GM12878 (cell line): Measurements from ENCODE around the gene ABCG4. TPM values are rescaled to one million over a fixed set of nuclear protein-coding genes. Genes with fewer than 3 reads are reported as not detected.

Source experiments
- ATAC-seq: fragments of 200-7000 bp; cut with Tn5 transposase; 3 replicates; pipeline ENCODE4 v1.9.1; 2020; ENCODE audit warnings: mild to moderate bottlenecking, moderate library complexity
- BruUV-seq: library from RNA; stranded (reverse); fragments of 400-500 nt; replicated peaks from 2 replicates; lab custom pipeline; 2021; lab: Mats Ljungman, UMichigan
- CTCF ChIA-PET: fragments of 300-600 bp; sonication (Branson Sonifier 250); formaldehyde crosslinking; extraction: SDS; loops from one replicate; lab custom pipeline; 2021; ENCODE audit warnings: inconsistent platforms; lab: Yijun Ruan, JAX
- POLR2A ChIA-PET: fragments of 350-600 bp; formaldehyde crosslinking; extraction: SDS; loops from one replicate; lab custom pipeline; 2021; ENCODE audit warnings: inconsistent platforms; lab: Charles Lee
- RAD21 ChIA-PET: fragments of 300-600 bp; sonication (Branson Sonifier 250); formaldehyde crosslinking; loops from one replicate; lab custom pipeline; 2023; ENCODE audit warnings: antibody characterized with exemption; ENCODE audit not compliant: unreplicated experiment; lab: Charles Lee
- SMC1A ChIA-PET: fragments of 300-600 bp; sonication (Branson Sonifier 250); formaldehyde crosslinking; loops from one replicate; lab custom pipeline; 2023; ENCODE audit not compliant: unreplicated experiment, uncharacterized antibody; lab: Charles Lee
- DNase-seq: peaks from one replicate; pipeline ENCODE4 v3.0.0-alpha.2; 2011; ENCODE audit warnings: low read depth, low spot score
- FAIRE-seq: peaks from 3 replicates; lab custom pipeline; 2011; peaks lifted over from hg19 to GRCh38; lab: Jason Lieb, UNC
- H2AFZ ChIP-seq: 2 replicates; pipeline ENCODE4 v1.6.0; 2011; ENCODE audit warnings: low read depth, low read length, control low read depth; ENCODE audit not compliant: control insufficient read depth
- H3K27ac ChIP-seq: 2 replicates; pipeline ENCODE4 v1.5.1; 2011; ENCODE audit warnings: control low read depth; ENCODE audit not compliant: control insufficient read depth, insufficient read depth
- H3K27me3 ChIP-seq, 2 experiments: replicated peaks in 1 of 2; 2 replicates each; pipeline versions ENCODE4 v1.6.0 to v1.6.1; 2011; ENCODE audit warnings: low read length in 1 of 2; ENCODE audit not compliant: control insufficient read depth in 2 of 2, insufficient read depth in 2 of 2
- H3K36me3 ChIP-seq, 2 experiments: 2 replicates each; pipeline ENCODE4 v1.5.1; 2011; ENCODE audit warnings: low read length in 1 of 2; ENCODE audit not compliant: control insufficient read depth in 2 of 2, insufficient read depth in 2 of 2
- H3K4me1 ChIP-seq: 2 replicates; pipeline ENCODE4 v1.6.1; 2011; ENCODE audit warnings: mild to moderate bottlenecking, low read length, moderate library complexity, mixed read lengths; ENCODE audit not compliant: control insufficient read depth, insufficient read depth
- H3K4me2 ChIP-seq: 2 replicates; pipeline ENCODE4 v1.6.0; 2011; ENCODE audit warnings: control low read depth; ENCODE audit not compliant: control insufficient read depth, insufficient read depth
- H3K4me3 ChIP-seq: fragments of 200-600 bp; sonication (generic); 2 replicates; pipeline ENCODE4 v1.5.1; 2016
- H3K79me2 ChIP-seq: 2 replicates; pipeline ENCODE4 v1.6.0; 2011; ENCODE audit warnings: low read length; ENCODE audit not compliant: control insufficient read depth, insufficient read depth
- H3K9ac ChIP-seq: 2 replicates; pipeline ENCODE4 v1.8.0; 2011; ENCODE audit warnings: low read length, control low read depth, mixed read lengths; ENCODE audit not compliant: control insufficient read depth, insufficient read depth
- H3K9me3 ChIP-seq: replicated peaks from 3 replicates; pipeline ENCODE4 v1.5.1; 2011; ENCODE audit warnings: mild to moderate bottlenecking, low read length; ENCODE audit not compliant: control insufficient read depth, insufficient read depth
- H4K20me1 ChIP-seq: 2 replicates; pipeline ENCODE4 v1.6.0; 2011; ENCODE audit not compliant: control insufficient read depth, insufficient read depth
- BRCA1 ChIP-seq: IDR thresholded peaks from 2 replicates; pipeline ENCODE4 v1.6.1; 2011; ENCODE audit warnings: low read depth, low read length, improper control_type of control experiment
- HDAC2 ChIP-seq: fragments of 200-600 bp; sonication (generic); IDR thresholded peaks from 2 replicates; pipeline ENCODE4 v1.6.1; 2017
- HDGF ChIP-seq: fragments of 450-650 bp; IDR thresholded peaks from 2 replicates; pipeline ENCODE4 v1.6.1; 2016; ENCODE audit warnings: antibody characterized with exemption
- KDM1A ChIP-seq: fragments of 200-600 bp; sonication (generic); IDR thresholded peaks from 2 replicates; pipeline ENCODE4 v1.6.1; 2016; ENCODE audit warnings: borderline replicate concordance
- LARP7 ChIP-seq: fragments of 450-650 bp; IDR thresholded peaks from 2 replicates; pipeline ENCODE4 v1.6.1; 2017; ENCODE audit warnings: mild to moderate bottlenecking
- POLR2AphosphoS2 ChIP-seq: IDR thresholded peaks from 2 replicates; pipeline ENCODE4 v1.6.1; 2011; ENCODE audit warnings: low read depth, mild to moderate bottlenecking, low read length, improper control_type of control experiment, moderate library complexity
- ZBTB11 ChIP-seq: fragments of 450-650 bp; formaldehyde crosslinking; IDR thresholded peaks from 2 replicates; pipeline ENCODE4 v1.5.0; 2022; ENCODE audit warnings: mild to moderate bottlenecking, missing genetic modification characterization
- whole genome bisulfite sequencing: methylation state at CpG from one replicate; pipeline ENCODE4 v1.1.6; 2016; ENCODE audit warnings: low lambda C conversion rate; ENCODE audit not compliant: insufficient replicate concordance, insufficient coverage; ENCODE audit errors: missing lambda C conversion rate; 5-methylcytosine and 5-hydroxymethylcytosine counted together
- in situ Hi-C: fragments of 300-500 bp; cut with MboI; formaldehyde crosslinking; loops from 9 replicates; pipeline ENCODE4 v1.14.3; 2018; ENCODE audit warnings: mixed read lengths
- intact Hi-C: fragments of 100-400 bp; cut with micrococcal nuclease; formaldehyde crosslinking; loops from one replicate; pipeline ENCODE4 v1.14.2; 2022; ENCODE audit not compliant: unreplicated experiment
- polyA plus RNA-seq, 11 experiments: library from polyadenylated mRNA; depleted of rRNA in 4 of 11; unstranded in 6 of 11; stranded (reverse) in 5 of 11; fragments of >200 nt; fragmentation: Nextera tagmentation in 4 of 11; fragmentation: Illumina TruSeq in 1 of 11; extraction: Ambion mirVana in 4 of 11; extraction: Trizol in 1 of 11; gene quantifications; 1 replicate in 1 of 11; 2 replicates in 10 of 11; pipeline versions ENCODE4 v1.2.1 to v1.2.3, GENCODE V29; 2011 to 2016; ENCODE audit warnings: inconsistent platforms in 2 of 11, missing spikeins in 2 of 11, low read depth in 1 of 11
- total RNA-seq, 4 experiments: library from RNA; depleted of rRNA in 3 of 4; stranded (reverse); fragments of >200 nt in 3 of 4; fragmentation: Illumina TruSeq in 1 of 4; extraction: Trizol in 1 of 4; gene quantifications; 2 replicates each; pipeline versions ENCODE4 v1.2.1 to v1.2.3, GENCODE V29; 2013 to 2021

Gene ABCG4
- total and polyA plus RNA-seq, 10 of the 15 experiments (the other 5 are each of a cell fraction or from before 2014, with no cell fraction given) = not detected

GRCh38 chr11:119121008-119121810, 27.6 kb upstream of the ABCG4 start, which contains the start of gene HINFP (continued):
- TF ChIP-seq BRCA1 (no peak), POLR2AphosphoS2 (peak; percentile 85), HDAC2 (no peak), HDGF (peak; percentile 79; the same call in 1 of the 2 replicates), ZBTB11 (CRISPR knock-in tag) (no peak)

- H3K36me3 ChIP-seq = peaks cover 0 to 4% of the 10 kb centered on the region in 2 experiments; a peak in 2 of 4 replicates
- ChIA-PET RAD21 (interaction anchor here (0.6 to 2.6 kb wide), 8 partner anchors 15 to 330 kb away, joined by 3 to 22 read pairs (median 6); partner anchors contain the start of genes C2CD2L, DDX6, DPAGT1 and HMBS), SMC1A (interaction anchor here (0.8 to 5.0 kb wide), 10 partner anchors 10 to 199 kb away, joined by 3 to 32 read pairs (median 4); partner anchors contain the start of genes C2CD2L and DPAGT1), CTCF (interaction anchor here (0.6 to 2.2 kb wide), 11 partner anchors 10 to 173 kb away, joined by 3 to 9 read pairs (median 4); partner anchors contain the start of gene C2CD2L), POLR2A (interaction anchor here (0.7 to 6.9 kb wide), 10 partner anchors 12 to 390 kb away, joined by 3 to 76 read pairs (median 6); partner anchors contain the start of genes C2CD2L, DPAGT1, HMBS and HYOU1)
- no peaks in the 10 kb centered on the region for H3K27me3 ChIP-seq
- ATAC-seq = peak; percentile 26
- H3K9ac ChIP-seq = peak overlapping the region; percentile 72
- WGBS = under 1% methylated on average over 20 of the region's 20 CpGs
- TSS peak; percentile 87 for BruUV-seq
- FAIRE-seq = no peak
- peak overlapping the region; percentile 51 for H3K27ac ChIP-seq
- H3K4me1 ChIP-seq = peaks cover 13% of the 10 kb centered on the region
- peak overlapping the region; percentile 85 for H2AFZ ChIP-seq
- intact Hi-C loops = no loop called here
- peak overlapping the region; percentile 83 for H3K4me2 ChIP-seq
- peaks cover 21% of the 10 kb centered on the region for H3K79me2 ChIP-seq
- in situ Hi-C loops = no loop called here
- H3K4me3 ChIP-seq = peak overlapping the region; percentile 92
- TF ChIP-seq LARP7 (0 out of 2 replicates have a peak, but pooled peaks have one; percentile 80), KDM1A (no peak)
- H3K9me3 ChIP-seq = no peaks in the 10 kb centered on the region
- H4K20me1 ChIP-seq = no peaks in the 10 kb centered on the region
- no peak for DNase-seq
Measured at GRCh38 chr11:119121811-119122124, 27.1 kb upstream of the ABCG4 start.
